Activated gamma-delta T cell (primary cell): ENCODE measurements around the gene FAF1.

Source experiments
- DNase-seq: peaks from one replicate; lab custom pipeline; 2025; lab: John Stamatoyannopoulos, UW

FAF1 gene

DNA sequence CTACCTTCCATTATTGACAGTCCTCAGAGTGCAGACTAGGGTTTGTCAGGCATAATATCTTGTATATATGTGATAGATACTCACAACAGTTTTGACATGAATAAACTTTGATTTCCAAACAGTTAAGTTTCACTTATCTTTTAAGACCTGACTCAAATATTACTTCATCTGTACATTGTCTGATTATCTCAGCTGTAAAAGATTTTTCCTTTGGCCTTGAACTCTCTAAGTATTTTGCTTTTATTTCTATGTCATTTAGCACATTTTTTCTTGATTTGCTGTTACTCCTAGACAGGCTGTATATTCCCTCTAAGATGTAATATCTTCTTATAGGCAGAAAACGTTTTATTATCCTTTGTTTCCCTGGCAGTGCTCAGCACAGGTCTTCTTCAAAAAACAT lies 471.2 kb downstream of the FAF1 start:
- DNase-seq = no peak

- DNase-seq = no peak
Measured at GRCh38 chr1:50488356-50488755, 471.7 kb downstream of the FAF1 start.

- no peak for DNase-seq
Measured at GRCh38 chr1:50487725-50488124, 472.3 kb downstream of the FAF1 start.

DNA sequence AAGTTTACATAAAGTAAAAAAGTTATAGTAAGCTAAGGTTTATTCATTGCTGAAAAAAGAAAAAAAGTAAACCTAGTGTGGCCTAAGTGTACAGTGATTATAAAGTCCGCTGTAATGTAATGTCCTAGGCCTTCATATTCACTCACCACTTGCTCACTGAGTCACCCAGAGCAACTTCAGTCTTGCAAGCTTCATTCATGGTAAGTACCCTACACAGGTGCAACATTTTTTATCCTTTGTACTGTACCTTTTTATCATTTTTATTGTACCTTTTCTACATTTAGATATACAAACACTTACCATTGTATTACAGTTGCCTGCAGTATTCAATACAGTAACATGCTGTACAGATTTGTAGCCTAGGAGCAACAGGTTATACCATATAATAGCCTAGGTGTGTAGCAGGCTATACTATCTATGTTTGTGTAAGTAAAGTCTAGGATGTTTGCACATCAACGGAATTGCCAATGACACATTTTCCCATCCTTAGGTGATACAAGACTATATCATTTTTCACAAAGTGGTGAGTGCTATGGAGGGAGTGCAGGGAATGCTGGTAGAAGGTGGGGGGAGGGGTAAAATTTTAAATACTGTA lies 478.8 kb downstream of the FAF1 start:
- no peak for DNase-seq

DNA sequence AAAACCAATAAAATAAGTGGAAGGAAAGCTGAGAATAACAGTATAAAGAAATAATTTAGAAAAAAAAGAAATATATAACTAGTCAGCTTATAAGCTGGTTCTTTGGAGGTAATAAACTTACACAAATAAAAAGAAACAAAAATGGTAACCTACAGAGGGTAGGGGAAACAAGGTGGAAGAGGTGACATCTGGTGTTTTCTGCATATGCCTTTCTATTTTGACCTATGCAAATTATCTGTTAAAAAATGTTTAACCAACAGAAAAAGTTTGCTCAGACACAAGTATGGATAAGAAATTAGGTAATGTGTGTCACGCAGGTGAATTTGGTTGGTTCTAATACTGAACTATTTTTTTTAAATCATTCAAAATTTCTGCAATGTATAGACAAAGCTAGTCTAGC lies 483.3 kb downstream of the FAF1 start:
- no peak for DNase-seq

- DNase-seq = no peak
Measured at GRCh38 chr1:50474859-50475809, 484.9 kb downstream of the FAF1 start.

- no peak for DNase-seq
Measured at GRCh38 chr1:50473513-50473912, 486.6 kb downstream of the FAF1 start.

- DNase-seq = no peak
Measured at GRCh38 chr1:50471967-50472366, 488.1 kb downstream of the FAF1 start.

- no peak for DNase-seq
Measured at GRCh38 chr1:50462964-50463363, 497.1 kb downstream of the FAF1 start.

- DNase-seq = no peak
Measured at GRCh38 chr1:50458507-50458906, 501.6 kb downstream of the FAF1 start.

DNA sequence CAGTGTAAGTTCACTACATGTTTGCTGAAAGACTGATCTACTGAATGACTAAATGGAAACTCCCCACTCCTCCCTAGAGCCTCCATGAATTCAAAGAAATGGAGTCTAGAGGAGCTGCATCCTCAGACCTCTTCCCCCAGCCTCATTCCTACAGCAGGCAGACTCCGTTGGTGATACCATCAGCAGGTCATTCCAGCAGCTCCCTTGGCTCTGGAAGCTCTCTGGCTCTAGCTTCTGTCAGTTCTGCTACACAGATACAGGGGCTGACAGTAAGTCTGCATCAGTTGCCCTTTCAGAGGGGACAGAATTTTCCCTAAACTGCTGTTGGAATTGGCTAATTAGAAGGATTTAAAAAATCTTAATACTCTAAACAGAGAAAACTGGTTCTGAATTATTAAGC lies 505.2 kb downstream of the FAF1 start:
- no peak for DNase-seq

GRCh38 chr1:50453266-50453665 lies 506.8 kb downstream of the FAF1 start:
- no peak for DNase-seq

DNA sequence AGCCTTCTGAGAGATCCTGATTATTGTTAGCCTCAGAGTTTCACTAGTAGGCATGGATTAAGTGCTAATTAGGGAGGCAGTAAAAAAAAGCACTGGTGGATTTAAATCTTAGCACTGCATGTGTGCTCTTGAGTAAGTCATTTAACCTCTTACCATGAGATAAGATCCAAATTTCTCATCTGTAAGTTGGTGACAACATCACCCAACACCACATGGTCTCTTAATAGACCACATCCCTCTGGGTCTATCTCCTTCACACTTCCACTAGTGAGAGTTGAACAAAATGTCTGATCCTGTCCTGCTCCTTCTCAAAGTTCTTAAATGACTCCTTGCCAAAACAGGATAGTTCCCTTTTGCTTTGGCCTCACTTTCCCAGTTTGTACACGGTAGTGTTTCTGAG lies 507.4 kb downstream of the FAF1 start:
- DNase-seq = no peak

DNA sequence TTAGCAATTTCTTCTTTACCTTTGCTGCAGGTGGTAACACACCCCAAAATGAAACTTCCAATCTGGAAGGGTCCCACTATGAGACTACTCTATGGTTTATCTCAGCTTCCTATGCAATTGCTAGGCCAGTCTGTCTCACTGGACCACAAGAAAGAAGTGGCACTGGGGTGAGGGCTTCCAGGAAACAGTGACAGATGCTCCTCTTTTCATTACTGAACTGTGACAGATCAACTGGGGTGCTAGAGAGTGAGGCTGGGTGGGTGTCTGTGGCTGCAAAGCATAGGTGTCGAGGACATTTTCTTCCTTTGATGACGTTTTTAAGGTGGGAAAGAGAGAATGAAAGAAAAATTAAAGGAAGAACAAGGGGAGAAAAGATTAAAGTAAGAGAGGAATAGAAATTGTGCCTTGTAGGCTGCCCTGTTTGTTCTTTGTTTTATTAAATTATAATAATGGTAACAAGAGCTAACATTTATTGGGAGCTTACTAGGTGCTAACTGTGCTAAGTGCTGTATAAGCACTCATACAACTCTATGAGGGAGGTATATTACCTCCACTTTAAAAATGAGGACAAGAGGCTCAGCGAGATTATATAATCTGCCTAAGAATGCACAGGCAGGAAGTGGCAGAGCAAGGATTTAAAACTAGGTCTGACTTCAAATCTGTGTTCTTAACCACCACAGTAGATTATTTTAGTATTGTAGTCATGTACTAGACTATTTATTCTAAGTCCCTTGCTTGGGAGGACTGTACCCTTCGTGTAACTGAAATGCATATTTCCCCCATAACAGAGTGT lies 509.0 kb downstream of the FAF1 start:
- no peak for DNase-seq

- no peak for DNase-seq
Measured at GRCh38 chr1:50447961-50448360, 512.1 kb downstream of the FAF1 start.

GRCh38 chr1:50441183-50441582 lies 518.9 kb downstream of the FAF1 start:
- no peak for DNase-seq

- DNase-seq = no peak
Measured at GRCh38 chr1:50438945-50439344, 521.1 kb downstream of the FAF1 start.

GRCh38 chr1:50436489-50436888 lies 523.6 kb downstream of the FAF1 start:
- no peak for DNase-seq

GRCh38 chr1:50430010-50430405 lies 530.1 kb downstream of the FAF1 start:
- no peak for DNase-seq

- DNase-seq = no peak
Measured at GRCh38 chr1:50427818-50428779, 532.0 kb downstream of the FAF1 start.

DNA sequence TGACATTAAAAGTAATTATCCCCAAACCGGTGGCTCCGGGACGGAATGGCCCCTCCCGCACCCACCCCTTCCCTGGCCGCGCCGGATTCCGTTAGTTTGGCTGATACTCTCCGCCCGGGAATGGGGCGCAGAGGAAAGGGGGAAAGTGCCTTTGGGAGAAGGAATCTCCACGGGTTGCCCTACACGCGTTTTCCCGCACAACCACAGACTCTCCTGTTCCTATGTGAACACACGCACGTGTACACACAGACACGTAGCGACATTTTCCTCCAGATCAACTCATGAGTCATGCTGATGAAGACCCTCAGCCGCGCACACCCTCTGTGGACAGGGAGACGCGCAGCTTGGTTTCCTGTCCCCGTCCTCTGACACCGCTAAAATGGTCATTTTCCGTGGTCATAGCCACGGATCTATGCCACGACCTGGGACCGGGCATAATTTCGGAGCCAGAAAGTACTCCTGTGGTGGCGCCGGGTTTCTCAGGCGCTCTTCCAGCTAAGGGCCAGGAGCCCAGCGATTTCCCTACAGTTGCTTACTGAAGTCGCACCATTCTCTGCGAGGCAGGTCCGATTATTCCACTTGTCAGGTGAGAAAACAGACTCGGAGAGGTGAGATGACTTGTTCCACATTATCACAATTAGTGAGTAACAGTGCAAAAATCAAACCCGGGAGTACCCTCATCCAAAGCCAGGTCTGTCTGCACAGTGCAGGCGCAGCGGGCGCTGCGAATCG lies 532.8 kb downstream of the FAF1 start:
- DNase-seq = no peak
